ENCODE data around the gene TCHHL1. TPM values are rescaled to one million over a fixed set of nuclear protein-coding genes. Genes with fewer than 3 reads are reported as not detected.

TCHHL1 gene
- total and polyA plus RNA-seq, 2 of the 4 experiments (the other 2 are of a cell fraction), result not detected

DNA sequence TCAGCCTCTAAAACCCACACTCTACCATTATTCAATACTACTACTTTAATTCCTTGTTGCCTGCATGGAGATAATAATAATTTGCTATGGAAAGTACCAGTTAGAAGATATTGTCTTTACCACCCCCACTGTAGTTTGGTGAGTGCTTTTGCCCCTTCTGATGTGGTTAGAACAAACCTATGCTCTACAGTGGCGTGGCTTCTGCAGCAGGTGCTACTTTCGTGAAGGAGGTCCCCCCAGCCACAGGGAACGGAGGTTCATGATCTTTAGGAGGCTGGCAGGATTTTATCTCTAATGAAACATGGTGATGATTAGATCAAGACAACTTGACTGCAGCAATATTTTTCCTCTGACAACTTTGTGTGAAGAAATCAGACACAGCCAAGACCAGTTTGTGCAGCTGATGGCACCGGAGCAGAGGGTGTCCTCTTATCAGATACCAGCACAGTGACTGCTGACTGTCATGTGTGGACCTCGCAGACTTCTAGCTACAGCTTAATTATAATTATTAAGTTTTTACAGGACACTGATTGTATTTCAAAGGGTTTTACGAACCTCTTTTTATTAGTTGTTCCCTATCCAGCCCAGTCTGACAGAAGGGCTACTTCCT is 37.1 kb upstream of the TCHHL1 start:
- no peak overlapping the region for H3K27ac ChIP-seq (ENCODE audit: insufficient read depth, low read length)
- dilution Hi-C loops (cut with HindIII; ENCODE audit: low sequenced_read_pairs, unreplicated experiment) (no loop called here), intact Hi-C loops (cut with micrococcal nuclease) (no loop called here), in situ Hi-C loops (cut with MboI; ENCODE audit: low sequenced_read_pairs) (no loop called here)
- H3K9ac ChIP-seq (ENCODE audit: low read depth, low read length), result no peak overlapping the region
- no peak overlapping the region for H2AK9ac ChIP-seq (replicated peaks; ENCODE audit: low read depth, low read length, poor library complexity)
- H2AK5ac ChIP-seq (ENCODE audit: low read depth, low read length), result no peak overlapping the region
- no peak overlapping the region for H3K4me2 ChIP-seq (ENCODE audit: low read depth, low read length)
- H2BK20ac ChIP-seq (ENCODE audit: low read depth, low read length), result no peak overlapping the region
- no CpG with 5 or more reads among the region's 6 CpGs for WGBS, 2 experiments (ENCODE audit: extremely low coverage in 2 of 2, insufficient read length in 1 of 2)
- H3K9me3 ChIP-seq (ENCODE audit: control insufficient read depth, insufficient read depth, low read length), result no peaks in the 10 kb centered on the region
- H4K20me1 ChIP-seq (ENCODE audit: insufficient read depth, low read length), result no peaks in the 10 kb centered on the region
- no peak overlapping the region for H3K14ac ChIP-seq (replicated peaks; ENCODE audit: low read depth, low read length)
- CTCF ChIA-PET, result no interaction called here
- H3K4me3 ChIP-seq (ENCODE audit: insufficient read depth, low read depth, low read length), result no peak overlapping the region
- H4K8ac ChIP-seq (ENCODE audit: low read depth in 2 of 2, low read length in 2 of 2), result no peak overlapping the region
- H4K91ac ChIP-seq (ENCODE audit: insufficient read depth, low read depth, low read length), result no peak overlapping the region
- H3K4me1 ChIP-seq (ENCODE audit: control insufficient read depth, insufficient read depth, low read length), result no peaks in the 10 kb centered on the region
- H2BK120ac ChIP-seq (ENCODE audit: low read depth, low read length), result no peak overlapping the region
- no peak overlapping the region for H3K4ac ChIP-seq (ENCODE audit: low read depth, low read length)
- H2BK5ac ChIP-seq (ENCODE audit: low read depth, low read length, poor library complexity, severe bottlenecking), result no peak overlapping the region
- no peak overlapping the region for H2AFZ ChIP-seq (replicated peaks; ENCODE audit: low read length, poor library complexity)
- no peaks in the 10 kb centered on the region for H3K79me1 ChIP-seq (ENCODE audit: low read depth in 1 of 2, low read length in 2 of 2)
- H3K56ac ChIP-seq (ENCODE audit: extremely low read depth, insufficient read depth, low read length), result no peak overlapping the region
- no peak overlapping the region for H4K5ac ChIP-seq (ENCODE audit: low read depth, low read length)
- POLR2A ChIA-PET (ENCODE audit: unreplicated experiment), result no interaction called here
- TF ChIP-seq POLR2A (IDR thresholded peaks at IDR 0.05; ENCODE audit: low read depth, low read length) (no peak), BHLHE40 (IDR thresholded peaks at IDR 0.05; ENCODE audit: low read depth, low read length) (no peak), USF2 (IDR thresholded peaks at IDR 0.05; ENCODE audit: low read depth, low read length) (no peak), RAD21 (IDR thresholded peaks at IDR 0.05; ENCODE audit: low read length) (no peak), SMC3 (IDR thresholded peaks at IDR 0.05; ENCODE audit: low read depth, low read length) (no peak), RCOR1 (IDR thresholded peaks at IDR 0.05; ENCODE audit: insufficient replicate concordance, low read length) (no peak), NFE2L2 (IDR thresholded peaks at IDR 0.05; ENCODE audit: low read depth, low read length) (no peak), RFX5 (IDR thresholded peaks at IDR 0.05; ENCODE audit: low read depth, low read length) (no peak), CHD1 (IDR thresholded peaks at IDR 0.05; ENCODE audit: low read depth, low read length) (no peak), MAFK (IDR thresholded peaks at IDR 0.05; ENCODE audit: low read depth, low read length) (no peak), MXI1 (IDR thresholded peaks at IDR 0.05; ENCODE audit: borderline replicate concordance, low read depth, low read length) (no peak), CEBPB (IDR thresholded peaks at IDR 0.05; ENCODE audit: low read depth, low read length) (no peak), FOS (IDR thresholded peaks at IDR 0.05; ENCODE audit: low read depth, low read length) (no peak), MAZ (IDR thresholded peaks at IDR 0.05; ENCODE audit: borderline replicate concordance, low read depth, low read length) (no peak)
- TF ChIP-seq, protein P1, sequence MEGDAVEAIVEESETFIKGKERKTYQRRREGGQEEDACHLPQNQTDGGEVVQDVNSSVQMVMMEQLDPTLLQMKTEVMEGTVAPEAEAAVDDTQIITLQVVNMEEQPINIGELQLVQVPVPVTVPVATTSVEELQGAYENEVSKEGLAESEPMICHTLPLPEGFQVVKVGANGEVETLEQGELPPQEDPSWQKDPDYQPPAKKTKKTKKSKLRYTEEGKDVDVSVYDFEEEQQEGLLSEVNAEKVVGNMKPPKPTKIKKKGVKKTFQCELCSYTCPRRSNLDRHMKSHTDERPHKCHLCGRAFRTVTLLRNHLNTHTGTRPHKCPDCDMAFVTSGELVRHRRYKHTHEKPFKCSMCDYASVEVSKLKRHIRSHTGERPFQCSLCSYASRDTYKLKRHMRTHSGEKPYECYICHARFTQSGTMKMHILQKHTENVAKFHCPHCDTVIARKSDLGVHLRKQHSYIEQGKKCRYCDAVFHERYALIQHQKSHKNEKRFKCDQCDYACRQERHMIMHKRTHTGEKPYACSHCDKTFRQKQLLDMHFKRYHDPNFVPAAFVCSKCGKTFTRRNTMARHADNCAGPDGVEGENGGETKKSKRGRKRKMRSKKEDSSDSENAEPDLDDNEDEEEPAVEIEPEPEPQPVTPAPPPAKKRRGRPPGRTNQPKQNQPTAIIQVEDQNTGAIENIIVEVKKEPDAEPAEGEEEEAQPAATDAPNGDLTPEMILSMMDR (conservative IDR thresholded peaks at IDR 0.05; ENCODE audit: low read depth, low read length), result no peak
- TF ChIP-seq, protein P2, sequence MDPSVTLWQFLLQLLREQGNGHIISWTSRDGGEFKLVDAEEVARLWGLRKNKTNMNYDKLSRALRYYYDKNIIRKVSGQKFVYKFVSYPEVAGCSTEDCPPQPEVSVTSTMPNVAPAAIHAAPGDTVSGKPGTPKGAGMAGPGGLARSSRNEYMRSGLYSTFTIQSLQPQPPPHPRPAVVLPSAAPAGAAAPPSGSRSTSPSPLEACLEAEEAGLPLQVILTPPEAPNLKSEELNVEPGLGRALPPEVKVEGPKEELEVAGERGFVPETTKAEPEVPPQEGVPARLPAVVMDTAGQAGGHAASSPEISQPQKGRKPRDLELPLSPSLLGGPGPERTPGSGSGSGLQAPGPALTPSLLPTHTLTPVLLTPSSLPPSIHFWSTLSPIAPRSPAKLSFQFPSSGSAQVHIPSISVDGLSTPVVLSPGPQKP (IDR thresholded peaks at IDR 0.05; ENCODE audit: borderline replicate concordance, low read depth, low read length), result no peak
- no peaks in the 10 kb centered on the region for H3K9me1 ChIP-seq (ENCODE audit: insufficient read depth, low read length)
- H3K23ac ChIP-seq (ENCODE audit: low read depth, low read length), result no peak overlapping the region
- DNase-seq (no peak), ATAC-seq (ENCODE audit: low read depth) (no peak)
- 0 out of 2 replicates have a peak, but pooled peaks cover 2% of the 10 kb centered on the region for H3K27me3 ChIP-seq (ENCODE audit: control insufficient read depth, insufficient read depth, low read length)
- H2BK15ac ChIP-seq (ENCODE audit: low read depth, low read length), result no peak overlapping the region
- no peaks in the 10 kb centered on the region for H3K36me3 ChIP-seq (ENCODE audit: control insufficient read depth, insufficient read depth, low read length)
- no TSS peak for BruUV-seq (replicated peaks)
- no peak overlapping the region for H3K18ac ChIP-seq (ENCODE audit: low read depth, low read length)
